Endothelial cell of umbilical vein (primary cell): Measurements from ENCODE around the gene CACNA1C. TPM values are rescaled to one million over a fixed set of nuclear protein-coding genes. Genes with fewer than 3 reads are reported as not detected.

Experiments
- BruUV-seq: library from RNA; stranded (reverse); fragments of 400-500 nt; replicated peaks from 2 replicates; lab custom pipeline; 2021; lab: Mats Ljungman, UMichigan
- CTCF ChIA-PET: fragments of 300-600, 350-600 bp; sonication (Branson Sonifier 250); formaldehyde crosslinking; loops from one replicate; lab custom pipeline; 2021; ENCODE audit warnings: antibody characterized with exemption, inconsistent platforms; lab: Charles Lee
- POLR2A ChIA-PET: fragments of 300-600, 350-600 bp; sonication (Branson Sonifier 250); formaldehyde crosslinking; loops from one replicate; lab custom pipeline; 2021; ENCODE audit warnings: antibody characterized with exemption, inconsistent platforms; lab: Charles Lee
- DNase-seq: peaks from one replicate; pipeline ENCODE4 v3.0.0-alpha.2; 2011; ENCODE audit warnings: low read depth, low spot score
- FAIRE-seq: peaks from 2 replicates; lab custom pipeline; 2011; peaks lifted over from hg19 to GRCh38; lab: Jason Lieb, UNC
- H2AFZ ChIP-seq: 2 replicates; pipeline ENCODE4 v1.6.0; 2012; ENCODE audit warnings: low read depth, low read length, control low read depth, inconsistent platforms
- H3K27ac ChIP-seq: 2 replicates; pipeline ENCODE4 v1.5.1; 2011; ENCODE audit warnings: low read depth, mild to moderate bottlenecking, control low read depth, low read length, moderate library complexity; ENCODE audit not compliant: insufficient read depth
- H3K27me3 ChIP-seq, 2 experiments: 2 replicates each; pipeline versions ENCODE4 v1.6.0 to v1.6.1; 2011; ENCODE audit warnings: low read length in 2 of 2, mixed read lengths in 1 of 2; ENCODE audit not compliant: control insufficient read depth in 2 of 2, insufficient read depth in 2 of 2
- H3K36me3 ChIP-seq, 2 experiments: 2 replicates in 1 of 2; 3 replicates in 1 of 2; pipeline ENCODE4 v1.5.1; 2011; ENCODE audit warnings: low read length in 2 of 2, mild to moderate bottlenecking in 1 of 2, moderate library complexity in 1 of 2; ENCODE audit not compliant: control insufficient read depth in 2 of 2, insufficient read depth in 2 of 2; ENCODE audit errors: extremely low read depth in 1 of 2
- H3K4me1 ChIP-seq: 3 replicates; pipeline ENCODE4 v1.5.1; 2011; ENCODE audit warnings: mild to moderate bottlenecking, low read length; ENCODE audit not compliant: control insufficient read depth, insufficient read depth; ENCODE audit errors: extremely low read depth
- H3K4me2 ChIP-seq: 2 replicates; pipeline ENCODE4 v1.6.1; 2011; ENCODE audit warnings: low read length, control low read depth, mixed read lengths; ENCODE audit not compliant: insufficient read depth
- H3K4me3 ChIP-seq, 3 experiments: fragments of 200-600 bp in 1 of 3; sonication (generic), shearing (Covaris generic) in 1 of 3; replicated peaks in 1 of 3; 2 replicates each; pipeline ENCODE4 v1.5.1; 2011 to 2016; ENCODE audit warnings: control low read depth in 3 of 3, low read length in 3 of 3, mild to moderate bottlenecking in 2 of 3, inconsistent platforms in 1 of 3, low read depth in 1 of 3, moderate library complexity in 1 of 3; ENCODE audit not compliant: insufficient read depth in 1 of 3
- H3K79me2 ChIP-seq: 2 replicates; pipeline ENCODE4 v1.6.0; 2012; ENCODE audit warnings: low read length, inconsistent platforms; ENCODE audit not compliant: control insufficient read depth, insufficient read depth
- H3K9ac ChIP-seq: replicated peaks from 2 replicates; pipeline ENCODE3; 2011; ENCODE audit warnings: low read length, control low read depth; ENCODE audit not compliant: insufficient read depth; ENCODE audit errors: extremely low read depth
- H3K9me1 ChIP-seq: replicated peaks from 3 replicates; pipeline ENCODE4 v1.6.0; 2011; ENCODE audit warnings: mild to moderate bottlenecking, low read length; ENCODE audit not compliant: control insufficient read depth, insufficient read depth; ENCODE audit errors: extremely low read depth
- H3K9me3 ChIP-seq: replicated peaks from 2 replicates; pipeline ENCODE4 v1.5.1; 2012; ENCODE audit warnings: low read length, inconsistent platforms; ENCODE audit not compliant: control insufficient read depth, insufficient read depth
- H4K20me1 ChIP-seq: replicated peaks from 2 replicates; pipeline ENCODE3; 2011; ENCODE audit warnings: mild to moderate bottlenecking, low read length; ENCODE audit not compliant: control insufficient read depth, insufficient read depth; ENCODE audit errors: extremely low read depth
- CTCF ChIP-seq, 2 donors: IDR thresholded peaks; 1 replicate in 1 of 2; 2 replicates in 1 of 2; pipeline ENCODE4 v1.5.1; 2011; ENCODE audit warnings: low read length in 2 of 2, mild to moderate bottlenecking in 2 of 2, moderate library complexity in 2 of 2, control low read depth in 1 of 2, inconsistent platforms in 1 of 2, low read depth in 1 of 2; ENCODE audit not compliant: insufficient read depth in 1 of 2; ENCODE audit errors: extremely low read depth in 1 of 2
- EZH2 ChIP-seq: IDR thresholded peaks from 2 replicates; pipeline ENCODE4 v1.6.1; 2012; ENCODE audit warnings: borderline replicate concordance, low read depth, mild to moderate bottlenecking, moderate library complexity, low read length, inconsistent platforms; ENCODE audit not compliant: severe bottlenecking
- FOS ChIP-seq: IDR thresholded peaks from 2 replicates; pipeline ENCODE4 v1.6.1; 2011; ENCODE audit warnings: mild to moderate bottlenecking, low read length, moderate library complexity, borderline replicate concordance; ENCODE audit not compliant: insufficient read depth
- GATA2 ChIP-seq: IDR thresholded peaks from 2 replicates; pipeline ENCODE4 v1.7.0; 2011; ENCODE audit warnings: low read depth, mild to moderate bottlenecking, moderate library complexity, mixed read lengths, low read length; ENCODE audit not compliant: insufficient read length, insufficient read depth
- JUN ChIP-seq: IDR thresholded peaks from 2 replicates; pipeline ENCODE4 v1.6.1; 2011; ENCODE audit warnings: borderline replicate concordance, low read depth; ENCODE audit not compliant: insufficient read length, insufficient read depth
- MAX ChIP-seq: IDR thresholded peaks from 2 replicates; pipeline ENCODE4 v1.6.1; 2011; ENCODE audit not compliant: insufficient read depth, insufficient read length
- MYC ChIP-seq: IDR thresholded peaks from one replicate; pipeline ENCODE4 v1.6.1; 2011; ENCODE audit warnings: mild to moderate bottlenecking, low read depth, low read length
- POLR2A ChIP-seq: IDR thresholded peaks from 2 replicates; pipeline ENCODE4 v1.6.1; 2012; ENCODE audit warnings: low read depth, mild to moderate bottlenecking, control low read depth, low read length
- POLR2AphosphoS5 ChIP-seq: IDR thresholded peaks from 2 replicates; pipeline ENCODE4 v1.6.1; 2012; ENCODE audit warnings: low read depth, mild to moderate bottlenecking, control low read depth, low read length, moderate library complexity; ENCODE audit not compliant: insufficient read depth
- dilution Hi-C: fragments of 300-500 bp; cut with MboI; formaldehyde crosslinking; loops from one replicate; pipeline ENCODE4 v1.15.0; 2019; ENCODE audit warnings: low sequenced_read_pairs; ENCODE audit not compliant: extremely low pct_ligation_motif_present
- intact Hi-C: fragments of 100-400 bp; cut with micrococcal nuclease; formaldehyde crosslinking; loops from one replicate; pipeline ENCODE4 v1.10.0; 2022
- polyA plus RNA-seq, 4 experiments: library from polyadenylated mRNA; depleted of rRNA in 3 of 4; stranded (reverse) in 3 of 4; unstranded in 1 of 4; fragments of >200 nt; gene quantifications; 2 replicates each; pipeline versions ENCODE4 v1.2.1 to v1.2.3, GENCODE V29; 2011 to 2012; ENCODE audit warnings: missing spikeins in 1 of 4
- total RNA-seq: library from RNA; stranded (reverse); gene quantifications from 2 replicates; pipeline ENCODE4 v1.2.3, GENCODE V29; 2021

Gene CACNA1C
- total and polyA plus RNA-seq, 2 donors (not counting 3 experiments of a cell fraction or from before 2014, with no cell fraction given): not detected

GRCh38 chr12:2008677-2009076 lies 44.1 kb upstream of the CACNA1C start:
- ChIA-PET POLR2A (no interaction called here), CTCF (interaction anchor here (2.0 kb wide), 1 partner anchor 68 kb away, joined by 5 read pairs; no protein-coding TSS in a partner anchor)
- Histone ChIP-seq H3K27me3 (peaks cover 5 to 16% of the 10 kb centered on the region in 2 experiments), H3K79me2 (peaks cover 1% of the 10 kb centered on the region), H3K4me3 (no peak overlapping the region), H2AFZ (no peak overlapping the region), H3K9me3 (no peaks in the 10 kb centered on the region), H3K27ac (no peak overlapping the region), H3K4me2 (no peak overlapping the region), H3K9ac (no peak overlapping the region), H3K36me3 (no peaks in the 10 kb centered on the region), H3K4me1 (peaks cover 6% of the 10 kb centered on the region), H4K20me1 (no peaks in the 10 kb centered on the region), H3K9me1 (no peaks in the 10 kb centered on the region)
- no TSS peak for BruUV-seq
- DNase-seq (no peak), FAIRE-seq (no peak)
- no peak for TF ChIP-seq POLR2A
- no peak for TF ChIP-seq POLR2AphosphoS5
- TF ChIP-seq EZH2: no peak
- TF ChIP-seq GATA2: no peak
- intact Hi-C loops (no loop called here), dilution Hi-C loops (no loop called here)

- H3K9ac ChIP-seq: no peak overlapping the region
- DNase-seq (no peak), FAIRE-seq (no peak)
- no peak overlapping the region for H2AFZ ChIP-seq
- dilution Hi-C loops (no loop called here), intact Hi-C loops (no loop called here)
- H3K4me1 ChIP-seq: peaks cover 5% of the 10 kb centered on the region
- BruUV-seq: no TSS peak
- H3K9me3 ChIP-seq: no peaks in the 10 kb centered on the region
- H3K27ac ChIP-seq: no peak overlapping the region
- peaks cover 5 to 16% of the 10 kb centered on the region in 2 experiments for H3K27me3 ChIP-seq
- H3K36me3 ChIP-seq: no peaks in the 10 kb centered on the region
- ChIA-PET POLR2A (no interaction called here), CTCF (no interaction called here)
- H3K4me3 ChIP-seq: no peak overlapping the region
- no peaks in the 10 kb centered on the region for H3K9me1 ChIP-seq
- H3K4me2 ChIP-seq: no peak overlapping the region
- TF ChIP-seq GATA2 (no peak), POLR2A (no peak), FOS (no peak), JUN (no peak), MYC (no peak), POLR2AphosphoS5 (no peak), CTCF (IDR thresholded peaks at IDR 0.05; ENCODE audit: extremely low read depth in 1 of 2, insufficient read depth in 1 of 2, low read depth in 1 of 2, low read length in 2 of 2) (no peak), MAX (no peak), EZH2 (no peak)
- no peaks in the 10 kb centered on the region for H4K20me1 ChIP-seq
- H3K79me2 ChIP-seq: no peaks in the 10 kb centered on the region
Measured at GRCh38 chr12:2009623-2010022, 43.2 kb upstream of the CACNA1C start.
